ENCODE measurements around the gene ALG1. TPM values are rescaled to one million over a fixed set of nuclear protein-coding genes. Genes with fewer than 3 reads are reported as not detected.

ALG1 gene
- total and polyA plus RNA-seq, 2 of the 13 experiments (the other 11 are each of a cell fraction or from before 2014, with no cell fraction given): 43.3 to 75.6 TPM

- TF ChIP-seq KIAA2018 (CRISPR knock-in tag; IDR thresholded peaks at IDR 0.05; ENCODE audit: borderline replicate concordance) (0 out of 2 replicates have a peak, but pooled peaks have one; percentile 31), ZBTB25 (CRISPR knock-in tag; IDR thresholded peaks at IDR 0.05) (peak; percentile 95), ZNF83 (CRISPR knock-in tag; IDR thresholded peaks at IDR 0.05; ENCODE audit: borderline replicate concordance) (peak; percentile 85; the same call in 1 of the 2 replicates), ZSCAN29 (CRISPR knock-in tag; conservative IDR thresholded peaks at IDR 0.05) (peak; percentile 50), ZNF225 (CRISPR knock-in tag; IDR thresholded peaks at IDR 0.05) (peak; percentile 99), SKIL (CRISPR knock-in tag; IDR thresholded peaks at IDR 0.05; ENCODE audit: borderline replicate concordance) (peak; percentile 49; the same call in 1 of the 2 replicates), KAT2B (IDR thresholded peaks at IDR 0.05; ENCODE audit: borderline replicate concordance, low read depth, low read length) (no peak), BHLHE40 (IDR thresholded peaks at IDR 0.05; ENCODE audit: low read length) (peak; percentile 96), NR2F1 (CRISPR knock-in tag; IDR thresholded peaks at IDR 0.05) (no peak), MEIS2 (CRISPR knock-in tag; IDR thresholded peaks at IDR 0.05) (peak; percentile 92), MAF1 (CRISPR knock-in tag; IDR thresholded peaks at IDR 0.05; ENCODE audit: borderline replicate concordance) (peak; percentile 96), WIZ (CRISPR knock-in tag; IDR thresholded peaks at IDR 0.05) (no peak)
- TF ChIP-seq, protein P1, sequence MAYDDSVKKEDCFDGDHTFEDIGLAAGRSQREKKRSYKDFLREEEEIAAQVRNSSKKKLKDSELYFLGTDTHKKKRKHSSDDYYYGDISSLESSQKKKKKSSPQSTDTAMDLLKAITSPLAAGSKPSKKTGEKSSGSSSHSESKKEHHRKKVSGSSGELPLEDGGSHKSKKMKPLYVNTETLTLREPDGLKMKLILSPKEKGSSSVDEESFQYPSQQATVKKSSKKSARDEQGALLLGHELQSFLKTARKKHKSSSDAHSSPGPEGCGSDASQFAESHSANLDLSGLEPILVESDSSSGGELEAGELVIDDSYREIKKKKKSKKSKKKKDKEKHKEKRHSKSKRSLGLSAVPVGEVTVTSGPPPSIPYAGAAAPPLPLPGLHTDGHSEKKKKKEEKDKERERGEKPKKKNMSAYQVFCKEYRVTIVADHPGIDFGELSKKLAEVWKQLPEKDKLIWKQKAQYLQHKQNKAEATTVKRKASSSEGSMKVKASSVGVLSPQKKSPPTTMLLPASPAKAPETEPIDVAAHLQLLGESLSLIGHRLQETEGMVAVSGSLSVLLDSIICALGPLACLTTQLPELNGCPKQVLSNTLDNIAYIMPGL (CRISPR knock-in tag; IDR thresholded peaks at IDR 0.05; ENCODE audit: borderline replicate concordance in 1 of 2, low read depth in 1 of 2): peak; percentile 73 to 91; a peak in 3 of 4 replicates
Measured at GRCh38 chr16:5033256-5034166, 38.1 kb upstream of the ALG1 start, which contains the start of gene NAGPA (continued).
